K562 (cell line): Measurements from ENCODE around the gene ZNF490. TPM values are rescaled to one million over a fixed set of nuclear protein-coding genes. Genes with fewer than 3 reads are reported as not detected.
"Not testable (repeated sequence)": the region's sequence is repeated elsewhere in the genome, so short reads cannot be mapped to it uniquely, and the experiment has no call there.

ENCODE experiments used
- ATAC-seq: fragments of 200-7000 bp; cut with Tn5 transposase; 3 replicates; pipeline ENCODE4 v1.9.1; 2020; ENCODE audit warnings: moderate library complexity
- BruUV-seq: library from RNA; stranded (reverse); fragments of 400-500 nt; replicated peaks from 2 replicates; lab custom pipeline; 2021; lab: Mats Ljungman, UMichigan
- CTCF ChIA-PET: fragments of 300-600 bp; formaldehyde crosslinking; extraction: SDS; loops from one replicate; lab custom pipeline; 2021; ENCODE audit warnings: low intra/inter-chr PET ratio; lab: Yijun Ruan, JAX
- POLR2A ChIA-PET: fragments of 300-600, 350-650 bp; sonication (Branson Sonifier 250); formaldehyde crosslinking; extraction: SDS; loops from one replicate; lab custom pipeline; 2021; ENCODE audit warnings: antibody characterized with exemption, inconsistent platforms; lab: Yijun Ruan, JAX
- DNase-seq, 4 experiments: peaks; one replicate each; pipeline versions ENCODE4 v3.0.0 to v3.0.0-alpha.2; 2011 to 2018; ENCODE audit warnings: low spot score in 3 of 4, mixed read lengths in 3 of 4; ENCODE audit errors: extremely low read depth in 1 of 4
- FAIRE-seq: peaks from 2 replicates; lab custom pipeline; 2011; peaks lifted over from hg19 to GRCh38; lab: Jason Lieb, UNC
- H2AFZ ChIP-seq: 2 replicates; pipeline ENCODE4 v1.6.0; 2011; ENCODE audit warnings: low read depth, low read length, control low read depth, inconsistent platforms
- H3K27ac ChIP-seq: fragments of 200-600 bp; 3 replicates; pipeline ENCODE4 v1.8.0; 2011; ENCODE audit warnings: low read depth, mild to moderate bottlenecking, control low read depth, inconsistent platforms, low read length, moderate library complexity, mixed read lengths; ENCODE audit errors: extremely low read depth
- H3K27me3 ChIP-seq, 2 experiments: fragments of 300-600 bp in 1 of 2; 2 replicates in 1 of 2; 3 replicates in 1 of 2; pipeline versions ENCODE4 v1.6.0 to v1.8.0; 2011; ENCODE audit warnings: inconsistent platforms in 2 of 2, low read length in 2 of 2, mild to moderate bottlenecking in 1 of 2, mixed read lengths in 1 of 2, moderate library complexity in 1 of 2; ENCODE audit not compliant: control insufficient read depth in 2 of 2, insufficient read depth in 2 of 2
- H3K36me3 ChIP-seq: fragments of 300-600 bp; 3 replicates; pipeline ENCODE4 v1.8.0; 2011; ENCODE audit warnings: mild to moderate bottlenecking, low read length, inconsistent platforms; ENCODE audit not compliant: control insufficient read depth, insufficient read depth
- H3K4me1 ChIP-seq, 2 experiments: fragments of 200-600 bp in 1 of 2; replicated peaks in 1 of 2; 2 replicates in 1 of 2; 3 replicates in 1 of 2; pipeline versions ENCODE4 v1.5.1 to v1.8.0; 2011; ENCODE audit warnings: inconsistent platforms in 2 of 2, low read length in 2 of 2, mild to moderate bottlenecking in 1 of 2, mixed read lengths in 1 of 2, moderate library complexity in 1 of 2; ENCODE audit not compliant: control insufficient read depth in 2 of 2, insufficient read depth in 2 of 2
- H3K4me2 ChIP-seq: 2 replicates; pipeline ENCODE4 v1.6.1; 2011; ENCODE audit warnings: low read length, control low read depth, inconsistent platforms, mixed read lengths; ENCODE audit not compliant: insufficient read depth
- H3K4me3 ChIP-seq: fragments of 200-600 bp; sonication (generic), shearing (Covaris generic); 2 replicates; pipeline ENCODE4 v1.5.1; 2016; ENCODE audit warnings: control low read depth, inconsistent platforms
- H3K79me2 ChIP-seq: fragments of 200-600 bp; 3 replicates; pipeline ENCODE4 v1.8.0; 2011; ENCODE audit warnings: low read length, inconsistent platforms; ENCODE audit not compliant: control insufficient read depth, insufficient read depth
- H3K9ac ChIP-seq, 2 experiments: 2 replicates each; pipeline versions ENCODE4 v1.6.0 to v1.6.1; 2011; ENCODE audit warnings: low read depth in 2 of 2, low read length in 2 of 2, control low read depth in 1 of 2, inconsistent platforms in 1 of 2, mild to moderate bottlenecking in 1 of 2, mixed read lengths in 1 of 2; ENCODE audit not compliant: insufficient read depth in 1 of 2
- H3K9me1 ChIP-seq: one replicate; pipeline ENCODE4 v1.6.0; 2011; ENCODE audit warnings: inconsistent platforms, mild to moderate bottlenecking, low read length, moderate library complexity; ENCODE audit not compliant: control insufficient read depth, insufficient read depth
- H3K9me3 ChIP-seq: replicated peaks from 2 replicates; pipeline ENCODE4 v1.5.1; 2011; ENCODE audit warnings: low read depth, low read length, inconsistent platforms; ENCODE audit not compliant: control insufficient read depth, insufficient read depth
- H4K20me1 ChIP-seq: replicated peaks from 2 replicates; pipeline ENCODE4 v1.6.1; 2011; ENCODE audit warnings: low read length, inconsistent platforms, mixed read lengths; ENCODE audit not compliant: control insufficient read depth, insufficient read depth
- CEBPZ ChIP-seq: fragments of 150-350 bp; IDR thresholded peaks from 2 replicates; pipeline ENCODE4 v1.6.1; 2014; ENCODE audit warnings: low read depth, mild to moderate bottlenecking, low read length, borderline replicate concordance
- CHCHD3 ChIP-seq: fragments of 250-450 bp; sonication (Bioruptor Pico); IDR thresholded peaks from 2 replicates; pipeline ENCODE4 v2.1.2; 2022; ENCODE audit warnings: mild to moderate bottlenecking
- DDX20 ChIP-seq: fragments of 450-650 bp; IDR thresholded peaks from 2 replicates; pipeline ENCODE4 v1.6.1; 2016; ENCODE audit warnings: missing genetic modification characterization, low read depth, mild to moderate bottlenecking, missing compliant biosample characterization, moderate library complexity
- TBL1XR1 ChIP-seq, 2 experiments: IDR thresholded peaks; 2 replicates each; pipeline ENCODE4 v1.6.1; 2012; ENCODE audit warnings: improper control_type of control experiment in 2 of 2, low read length in 2 of 2, mild to moderate bottlenecking in 1 of 2
- TFAP4 ChIP-seq: sonication (generic); formaldehyde crosslinking; IDR thresholded peaks from 2 replicates; pipeline ENCODE4 v1.8.0; 2022; ENCODE audit warnings: missing genetic modification reagents, mild to moderate bottlenecking, moderate library complexity, borderline replicate concordance
- ZBTB43 ChIP-seq: sonication (generic); formaldehyde crosslinking; IDR thresholded peaks from 2 replicates; pipeline ENCODE4 v1.8.0; 2023; ENCODE audit warnings: mild to moderate bottlenecking, missing genetic modification reagents
- WGBS: fragments of 100-300 bp; shearing (Covaris generic); methylation state at CpG from one replicate; pipeline ENCODE4 v1.1.6; 2016; ENCODE audit warnings: low coverage, mixed read lengths; ENCODE audit not compliant: insufficient coverage; ENCODE audit errors: missing lambda C conversion rate; 5-methylcytosine and 5-hydroxymethylcytosine counted together
- in situ Hi-C: fragments of 300-500 bp; cut with MboI; formaldehyde crosslinking; loops from 4 replicates; pipeline ENCODE4 v1.15.0; 2018; ENCODE audit warnings: inconsistent platforms, mixed read lengths
- intact Hi-C: fragments of 100-400 bp; cut with micrococcal nuclease; formaldehyde crosslinking; loops from 2 replicates; pipeline ENCODE4 v1.14.2; 2022
- polyA plus RNA-seq, 8 experiments: library from polyadenylated mRNA; depleted of rRNA in 4 of 8; stranded (reverse) in 5 of 8; unstranded in 3 of 8; fragments of >200 nt; fragmentation: Nextera tagmentation in 2 of 8; fragmentation: Illumina TruSeq in 1 of 8; extraction: Ambion mirVana in 2 of 8; extraction: Trizol in 1 of 8; gene quantifications; 2 replicates each; pipeline versions ENCODE4 v1.2.1 to v1.2.3, GENCODE V29; 2011 to 2014; ENCODE audit warnings: inconsistent platforms in 1 of 8, missing spikeins in 1 of 8
- total RNA-seq, 7 experiments: library from RNA; depleted of rRNA in 6 of 7; stranded (reverse); fragments of >200 nt in 6 of 7; fragmentation: Illumina TruSeq in 2 of 7; extraction: Trizol in 2 of 7; gene quantifications; 2 replicates each; pipeline versions ENCODE4 v1.2.1 to v1.2.3, GENCODE V29; 2011 to 2021; ENCODE audit warnings: low replicate concordance in 1 of 7

ZNF490 gene
- total and polyA plus RNA-seq, 9 of the 15 experiments (the other 6 are each of a cell fraction or from before 2014, with no cell fraction given), result 0.90 to 8.3 (median 4.4) TPM

GRCh38 chr19:12646551-12646950, 35.9 kb upstream of the ZNF490 start:
- Histone ChIP-seq H4K20me1 (no peaks in the 10 kb centered on the region), H3K9ac (peak overlapping the region in 1 of 2 experiments; percentile 27; a peak in 1 of 4 replicates), H3K4me2 (no peak overlapping the region), H3K27ac (no peak overlapping the region), H3K27me3 (no peaks in the 10 kb centered on the region), H3K4me1 (peaks cover 0 to 27% of the 10 kb centered on the region in 2 experiments; a peak in 2 of 5 replicates), H3K4me3 (no peak overlapping the region), H3K79me2 (no peaks in the 10 kb centered on the region), H3K9me1 (no peaks in the 10 kb centered on the region), H2AFZ (no peak overlapping the region), H3K36me3 (no peaks in the 10 kb centered on the region), H3K9me3 (no peaks in the 10 kb centered on the region)
- intact Hi-C loops, result no loop called here
- TF ChIP-seq CEBPZ (no peak), DDX20 (tag) (no peak), CHCHD3 (no peak), TBL1XR1 (IDR thresholded peaks at IDR 0.05; ENCODE audit: low read length in 2 of 2) (no peak), TFAP4 (CRISPR knock-in tag) (no peak), ZBTB43 (CRISPR knock-in tag) (no peak)
- 60% methylated on average over 9 of the region's 10 CpGs for WGBS
- ATAC-seq (no peak), FAIRE-seq (no peak), DNase-seq (no peak)
- BruUV-seq, result no TSS peak
- POLR2A ChIA-PET, result no interaction called here
- CTCF ChIA-PET, result interaction anchor here (0.6 kb wide), 1 partner anchor 81 kb away, joined by 3 read pairs; no protein-coding TSS in a partner anchor
- in situ Hi-C loops, result no loop called here

GRCh38 chr19:12643716-12644115, 33.1 kb upstream of the ZNF490 start:
- intact Hi-C loops, H2AFZ ChIP-seq, DNase-seq, H3K27me3 ChIP-seq, H3K4me3 ChIP-seq, in situ Hi-C loops, H3K9me3 ChIP-seq, H3K4me2 ChIP-seq, H3K79me2 ChIP-seq, FAIRE-seq, CTCF ChIA-PET, BruUV-seq, POLR2A ChIA-PET, H3K36me3 ChIP-seq, H3K9me1 ChIP-seq, H3K9ac ChIP-seq, H3K27ac ChIP-seq, H4K20me1 ChIP-seq, ATAC-seq: not testable (repeated sequence)
- 70% methylated on average over 6 of the region's 14 CpGs for WGBS
- H3K4me1 ChIP-seq, result peaks cover 2 to 32% of the 10 kb centered on the region in 2 experiments; a peak in 2 of 5 replicates
